ENCODE measurements around the gene COX6A1.

DNA sequence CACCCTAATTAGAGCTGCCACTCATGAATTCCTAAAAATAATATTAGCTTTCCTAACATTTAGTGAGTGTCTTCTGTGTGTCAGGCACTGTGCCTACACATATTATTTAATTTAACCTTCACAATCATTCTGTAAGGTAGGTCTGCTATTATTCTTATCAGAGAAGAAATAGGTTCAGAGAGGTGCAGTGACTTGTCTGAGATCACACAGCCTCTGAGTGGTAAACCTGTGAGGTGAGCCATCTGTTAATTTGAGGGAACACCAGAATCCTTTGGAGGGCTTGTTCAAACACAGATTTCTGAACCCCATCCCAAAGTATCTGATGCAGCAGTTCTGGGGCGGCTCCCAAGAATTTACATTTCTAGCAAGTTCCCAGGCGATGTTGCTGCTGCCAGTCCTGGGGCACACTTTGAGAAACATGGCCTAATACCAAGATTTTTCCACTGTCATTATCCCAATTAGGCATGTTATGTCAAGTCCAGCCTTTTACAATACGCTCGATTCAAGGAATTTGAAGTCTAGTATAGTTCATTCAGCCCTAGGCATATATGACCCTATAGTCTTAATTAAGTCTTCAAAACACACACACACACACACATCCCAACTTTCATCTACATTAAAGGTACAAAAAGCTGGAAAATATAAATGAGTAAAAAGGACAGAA lies 19.9 kb upstream of the COX6A1 start:
- TF ChIP-seq, protein P1, sequence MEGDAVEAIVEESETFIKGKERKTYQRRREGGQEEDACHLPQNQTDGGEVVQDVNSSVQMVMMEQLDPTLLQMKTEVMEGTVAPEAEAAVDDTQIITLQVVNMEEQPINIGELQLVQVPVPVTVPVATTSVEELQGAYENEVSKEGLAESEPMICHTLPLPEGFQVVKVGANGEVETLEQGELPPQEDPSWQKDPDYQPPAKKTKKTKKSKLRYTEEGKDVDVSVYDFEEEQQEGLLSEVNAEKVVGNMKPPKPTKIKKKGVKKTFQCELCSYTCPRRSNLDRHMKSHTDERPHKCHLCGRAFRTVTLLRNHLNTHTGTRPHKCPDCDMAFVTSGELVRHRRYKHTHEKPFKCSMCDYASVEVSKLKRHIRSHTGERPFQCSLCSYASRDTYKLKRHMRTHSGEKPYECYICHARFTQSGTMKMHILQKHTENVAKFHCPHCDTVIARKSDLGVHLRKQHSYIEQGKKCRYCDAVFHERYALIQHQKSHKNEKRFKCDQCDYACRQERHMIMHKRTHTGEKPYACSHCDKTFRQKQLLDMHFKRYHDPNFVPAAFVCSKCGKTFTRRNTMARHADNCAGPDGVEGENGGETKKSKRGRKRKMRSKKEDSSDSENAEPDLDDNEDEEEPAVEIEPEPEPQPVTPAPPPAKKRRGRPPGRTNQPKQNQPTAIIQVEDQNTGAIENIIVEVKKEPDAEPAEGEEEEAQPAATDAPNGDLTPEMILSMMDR (IDR thresholded peaks at IDR 0.05; ENCODE audit: low read depth, low read length, missing input control) = no peak
- TF ChIP-seq RAD21 (IDR thresholded peaks at IDR 0.05) (no peak), RXRA (IDR thresholded peaks at IDR 0.05) (no peak), GABPA (IDR thresholded peaks at IDR 0.05 in 1 of 2, conservative IDR thresholded peaks at IDR 0.05 in 1 of 2) (no peak), REST (IDR thresholded peaks at IDR 0.05) (no peak), JUND (IDR thresholded peaks at IDR 0.05) (no peak), SP1 (IDR thresholded peaks at IDR 0.05) (no peak), EGR1 (IDR thresholded peaks at IDR 0.05; ENCODE audit: low read depth in 2 of 2) (no peak), HNF4A (conservative IDR thresholded peaks at IDR 0.05) (no peak)

All from liver (tissue), 3 donors.